ENCODE data around the gene PEAK1. TPM values are rescaled to one million over a fixed set of nuclear protein-coding genes. Genes with fewer than 3 reads are reported as not detected.

PEAK1 gene
- total and polyA plus RNA-seq, 9 of the 15 experiments (the other 6 are each of a cell fraction or from before 2014, with no cell fraction given): 0.99 to 22.4 (median 10.8) TPM

GRCh38 chr15:77420610-77421369 lies 886 bp upstream of the PEAK1 start, which contains the start of gene HMG20A (continued):
- TF ChIP-seq JUND (IDR thresholded peaks at IDR 0.05; ENCODE audit: borderline replicate concordance, low read depth, low read length) (0 out of 2 replicates have a peak, but pooled peaks have one; percentile 21), JUND (tag; IDR thresholded peaks at IDR 0.05; ENCODE audit: borderline replicate concordance, low read depth, low read length) (peak; percentile 74; the same call in 1 of the 3 replicates), ZNF24 (IDR thresholded peaks at IDR 0.05) (no peak), ZNF347 (CRISPR knock-in tag; IDR thresholded peaks at IDR 0.05; ENCODE audit: low read depth) (no peak), CXXC5 (CRISPR knock-in tag; IDR thresholded peaks at IDR 0.05) (peak; percentile 100), HDAC2 (IDR thresholded peaks at IDR 0.05) (peak; percentile 83), RBBP5 (IDR thresholded peaks at IDR 0.05; ENCODE audit: borderline replicate concordance, insufficient read depth, low read length, poor library complexity, severe bottlenecking) (peak; percentile 80), ETV1 (tag; conservative IDR thresholded peaks at IDR 0.05; ENCODE audit: low read depth) (peak; percentile 95), ARID4B (CRISPR knock-in tag; IDR thresholded peaks at IDR 0.05) (0 out of 2 replicates have a peak, but pooled peaks have one; percentile 51), ZNF311 (CRISPR knock-in tag; IDR thresholded peaks at IDR 0.05) (peak; percentile 59; the same call in 1 of the 2 replicates), ZFP30 (CRISPR knock-in tag; IDR thresholded peaks at IDR 0.05; ENCODE audit: borderline replicate concordance) (no peak), ZNF740 (CRISPR knock-in tag; IDR thresholded peaks at IDR 0.05) (peak; percentile 94), ZNF740 (tag; IDR thresholded peaks at IDR 0.05) (peak in 1 of 2 experiments; percentile 94; a peak in 2 of 4 replicates), RCOR1 (IDR thresholded peaks at IDR 0.05; ENCODE audit: borderline replicate concordance in 1 of 2, low read depth in 2 of 2, low read length in 2 of 2) (no peak), HMG20B (CRISPR knock-in tag; IDR thresholded peaks at IDR 0.05) (no peak), TAF7 (tag; IDR thresholded peaks at IDR 0.05) (peak; percentile 92)
- TF ChIP-seq, protein P1, sequence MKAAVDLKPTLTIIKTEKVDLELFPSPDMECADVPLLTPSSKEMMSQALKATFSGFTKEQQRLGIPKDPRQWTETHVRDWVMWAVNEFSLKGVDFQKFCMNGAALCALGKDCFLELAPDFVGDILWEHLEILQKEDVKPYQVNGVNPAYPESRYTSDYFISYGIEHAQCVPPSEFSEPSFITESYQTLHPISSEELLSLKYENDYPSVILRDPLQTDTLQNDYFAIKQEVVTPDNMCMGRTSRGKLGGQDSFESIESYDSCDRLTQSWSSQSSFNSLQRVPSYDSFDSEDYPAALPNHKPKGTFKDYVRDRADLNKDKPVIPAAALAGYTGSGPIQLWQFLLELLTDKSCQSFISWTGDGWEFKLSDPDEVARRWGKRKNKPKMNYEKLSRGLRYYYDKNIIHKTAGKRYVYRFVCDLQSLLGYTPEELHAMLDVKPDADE (conservative IDR thresholded peaks at IDR 0.05; ENCODE audit: control insufficient read depth, low read depth, low read length): peak; percentile 24; the same call in 1 of the 2 replicates

Measured in K562 (cell line).